HL-60 (cell line): ENCODE data around the gene GTF3C5.

Source experiments
- CTCF ChIP-seq: IDR thresholded peaks from one replicate; pipeline ENCODE4 v1.5.1; 2011; ENCODE audit warnings: low read length, control low read depth, inconsistent platforms; ENCODE audit not compliant: insufficient read depth
- POLR2AphosphoS5 ChIP-seq: IDR thresholded peaks from 2 replicates; pipeline ENCODE4 v1.6.1; 2012; ENCODE audit warnings: low read depth
- REST ChIP-seq: IDR thresholded peaks from 2 replicates; pipeline ENCODE4 v1.6.1; 2012; ENCODE audit warnings: low read depth; ENCODE audit not compliant: insufficient replicate concordance
- SPI1 ChIP-seq: IDR thresholded peaks from 2 replicates; pipeline ENCODE4 v1.6.1; 2012; ENCODE audit warnings: low read depth, mild to moderate bottlenecking, borderline replicate concordance

- TF ChIP-seq CTCF (no peak), POLR2AphosphoS5 (no peak), REST (no peak), SPI1 (no peak)
These were observed 46.4 kb upstream of the GTF3C5 start for GRCh38 chr9:132984202-132985070.
